Measurements from ENCODE around the gene MAB21L3. TPM values are rescaled to one million over a fixed set of nuclear protein-coding genes. Genes with fewer than 3 reads are reported as not detected.

Gene MAB21L3
- total and polyA plus RNA-seq, 2 of the 13 experiments (the other 11 are each of a cell fraction or from before 2014, with no cell fraction given) = 0.55 to 4.1 TPM

- no peak overlapping the region for H3K4me3 ChIP-seq (replicated peaks in 1 of 3; ENCODE audit: insufficient read depth in 1 of 3, low read depth in 2 of 3, low read length in 3 of 3)
- no TSS peak for BruUV-seq (replicated peaks)
- H3K79me2 ChIP-seq (ENCODE audit: insufficient read depth, low read length) = no peaks in the 10 kb centered on the region
- H3K36me3 ChIP-seq (replicated peaks in 1 of 2; ENCODE audit: control insufficient read depth in 1 of 2, insufficient read depth in 2 of 2, low read length in 2 of 2) = peaks cover 0 to 2% of the 10 kb centered on the region in 2 experiments; a peak in 2 of 5 replicates
- H3K9me3 ChIP-seq (ENCODE audit: low read length) = no peaks in the 10 kb centered on the region
- no peak overlapping the region for H3K4me2 ChIP-seq (ENCODE audit: low read depth, low read length)
- no peak overlapping the region for H2AFZ ChIP-seq (ENCODE audit: low read length)
- TF ChIP-seq TRAFD1 (CRISPR knock-in tag; IDR thresholded peaks at IDR 0.05; ENCODE audit: borderline replicate concordance) = no peak
- TF ChIP-seq DNMT3B (CRISPR knock-in tag; conservative IDR thresholded peaks at IDR 0.05) = no peak
- peak; percentile 39 for TF ChIP-seq FOSL2 (CRISPR knock-in tag; IDR thresholded peaks at IDR 0.05)
- TF ChIP-seq ZSCAN29 (CRISPR knock-in tag; conservative IDR thresholded peaks at IDR 0.05) = no peak
- H3K4me1 ChIP-seq (ENCODE audit: insufficient read depth, low read length) = peaks cover 40% of the 10 kb centered on the region
- WGBS (ENCODE audit: low lambda C conversion rate) = 49% methylated on average over 2 of the region's 2 CpGs
- no peaks in the 10 kb centered on the region for H4K20me1 ChIP-seq (ENCODE audit: insufficient read depth, low read length)
- ATAC-seq (no peak), FAIRE-seq (no peak), DNase-seq (ENCODE audit: low spot score) (no peak)
- ChIA-PET POLR2A (no interaction called here), CTCF (ENCODE audit: low intra/inter-chr PET ratio, low total read pairs) (no interaction called here)
- intact Hi-C loops (cut with micrococcal nuclease; ENCODE audit: unreplicated experiment) = no loop called here
- H3K9ac ChIP-seq (ENCODE audit: insufficient read depth, low read depth, low read length) = no peak overlapping the region
- no peak overlapping the region for H3K27ac ChIP-seq (ENCODE audit: extremely low read length, insufficient read depth, low read length)
- H3K27me3 ChIP-seq (ENCODE audit: control insufficient read depth in 1 of 2, insufficient read depth in 2 of 2, low read length in 2 of 2) = no peaks in the 10 kb centered on the region
- in situ Hi-C loops (cut with HindIII; ENCODE audit: extremely low pct_ligation_motif_present, low pct_unique_long_range_greater_than_20kb) = no loop called here
Observed at GRCh38 chr1:116134476-116134773, 23.2 kb downstream of the MAB21L3 start.

GRCh38 chr1:116138277-116138792 lies 27.1 kb downstream of the MAB21L3 start:
- ChIA-PET POLR2A (interaction anchor here (0.9 to 2.5 kb wide), 14 partner anchors 12 to 432 kb away, joined by 3 to 27 read pairs (median 6); partner anchors contain the start of genes CD58 and MAB21L3), CTCF (ENCODE audit: low intra/inter-chr PET ratio, low total read pairs) (interaction anchor here (1.2 to 3.9 kb wide), 4 partner anchors 239 to 360 kb away, joined by 5 to 81 read pairs (median 28); no protein-coding TSS in a partner anchor)
- WGBS (ENCODE audit: low lambda C conversion rate) = 94% methylated on average over 8 of the region's 8 CpGs
- Histone ChIP-seq H3K79me2 (ENCODE audit: insufficient read depth, low read length) (no peaks in the 10 kb centered on the region), H3K4me1 (ENCODE audit: insufficient read depth, low read length) (peaks cover 24% of the 10 kb centered on the region), H3K27me3 (ENCODE audit: control insufficient read depth in 1 of 2, insufficient read depth in 2 of 2, low read length in 2 of 2) (no peaks in the 10 kb centered on the region), H3K9me3 (ENCODE audit: low read length) (no peaks in the 10 kb centered on the region), H4K20me1 (ENCODE audit: insufficient read depth, low read length) (no peaks in the 10 kb centered on the region), H3K9ac (ENCODE audit: insufficient read depth, low read depth, low read length) (no peak overlapping the region), H3K27ac (ENCODE audit: extremely low read length, insufficient read depth, low read length) (no peak overlapping the region), H3K36me3 (replicated peaks in 1 of 2; ENCODE audit: control insufficient read depth in 1 of 2, insufficient read depth in 2 of 2, low read length in 2 of 2) (no peaks in the 10 kb centered on the region; a peak in 1 of 5 replicates), H2AFZ (ENCODE audit: low read length) (no peak overlapping the region), H3K4me2 (ENCODE audit: low read depth, low read length) (no peak overlapping the region; the same call in 1 of the 2 replicates), H3K4me3 (replicated peaks in 1 of 3; ENCODE audit: insufficient read depth in 1 of 3, low read depth in 2 of 3, low read length in 3 of 3) (no peak overlapping the region)
- no peak for DNase-seq (ENCODE audit: low spot score)
- BruUV-seq (replicated peaks) = no TSS peak
- FAIRE-seq = no peak
- TF ChIP-seq U2AF1 (optimal IDR thresholded peaks at IDR 0.05; ENCODE audit: low read depth, low read length) (no peak), ZNF577 (CRISPR knock-in tag; IDR thresholded peaks at IDR 0.05; ENCODE audit: borderline replicate concordance, low read depth) (no peak), MAFK (conservative IDR thresholded peaks at IDR 0.05 in 1 of 2, IDR thresholded peaks at IDR 0.05 in 1 of 2; ENCODE audit: low read length in 2 of 2) (peak; percentile 4 to 51; a peak in 2 of 4 replicates), MAFF (IDR thresholded peaks at IDR 0.05; ENCODE audit: low read depth, low read length) (peak; percentile 21; the same call in 1 of the 2 replicates)
- in situ Hi-C loops (cut with HindIII; ENCODE audit: extremely low pct_ligation_motif_present, low pct_unique_long_range_greater_than_20kb) (no loop called here), intact Hi-C loops (cut with micrococcal nuclease; ENCODE audit: unreplicated experiment) (loop anchor here (5.0 kb wide), 1 partner anchor 254 kb away; no protein-coding TSS in a partner anchor)
- no peak for ATAC-seq
